ENCODE results near the gene ZBED3.

Gene ZBED3

DNA sequence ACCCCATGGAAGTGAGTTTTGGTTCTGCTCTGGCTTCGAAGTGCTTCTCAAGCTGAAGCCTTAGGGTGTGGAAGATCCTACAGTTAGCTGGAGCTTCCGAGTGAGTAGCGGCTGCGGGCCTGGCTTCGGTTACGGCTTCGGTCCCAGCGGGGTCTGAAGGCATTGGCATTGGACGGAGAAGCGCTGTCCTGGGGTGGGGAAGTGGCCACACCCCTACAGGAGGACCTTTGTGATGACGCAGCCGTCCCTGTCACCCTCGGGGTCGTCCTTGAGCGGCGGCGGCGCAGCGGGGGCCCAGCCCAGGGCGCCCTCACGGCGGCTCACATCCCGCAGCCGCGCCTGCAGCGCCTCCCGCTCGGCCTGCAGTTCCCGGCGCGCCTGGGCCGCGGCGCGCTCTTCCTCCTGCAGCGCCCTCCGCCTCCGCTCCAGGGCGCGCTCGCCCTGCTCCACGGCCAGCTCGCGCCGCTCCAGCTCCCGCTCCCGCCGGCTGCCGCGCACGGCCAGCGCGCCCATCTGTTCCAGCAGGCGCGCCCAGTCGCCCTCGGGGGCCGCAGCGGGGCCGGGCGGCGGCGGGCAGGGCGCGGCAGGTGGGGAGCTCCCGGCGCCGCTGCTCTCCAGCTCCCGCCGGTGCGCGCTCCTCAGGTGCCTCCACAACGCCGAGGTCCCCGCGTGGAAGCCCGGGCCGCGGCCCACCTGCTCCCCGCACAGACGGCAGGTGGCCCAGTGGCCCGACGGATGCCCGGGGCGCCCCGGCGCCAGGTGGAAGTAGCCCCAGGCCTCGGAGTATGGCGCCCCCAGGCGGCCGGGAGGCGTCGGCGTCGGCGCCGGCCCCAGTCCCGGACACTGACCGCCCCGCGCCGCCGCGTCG is 9.9 kb downstream of the ZBED3 start:
- DNase-seq = peak; percentile 48 to 52

DNA sequence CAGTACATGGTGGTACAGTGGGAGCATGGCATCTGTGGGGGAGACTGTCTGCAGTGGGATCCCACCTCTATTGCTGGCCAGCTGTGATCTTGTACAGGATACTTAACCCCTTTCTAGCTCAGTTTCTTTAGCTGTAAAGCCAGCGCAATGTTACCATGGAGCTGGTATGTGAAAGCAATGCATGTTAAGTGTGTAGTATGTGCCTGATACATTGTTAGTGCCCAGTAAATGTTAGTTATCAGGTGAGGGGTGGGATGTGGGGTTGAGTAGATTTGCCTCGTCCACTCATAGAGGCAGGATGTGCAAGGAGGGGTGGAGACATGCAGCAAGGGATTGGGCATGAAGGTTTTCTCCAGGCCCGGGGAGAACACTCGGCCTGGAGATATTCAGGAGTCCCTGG is 12.3 kb downstream of the ZBED3 start:
- DNase-seq = no peak

DNA sequence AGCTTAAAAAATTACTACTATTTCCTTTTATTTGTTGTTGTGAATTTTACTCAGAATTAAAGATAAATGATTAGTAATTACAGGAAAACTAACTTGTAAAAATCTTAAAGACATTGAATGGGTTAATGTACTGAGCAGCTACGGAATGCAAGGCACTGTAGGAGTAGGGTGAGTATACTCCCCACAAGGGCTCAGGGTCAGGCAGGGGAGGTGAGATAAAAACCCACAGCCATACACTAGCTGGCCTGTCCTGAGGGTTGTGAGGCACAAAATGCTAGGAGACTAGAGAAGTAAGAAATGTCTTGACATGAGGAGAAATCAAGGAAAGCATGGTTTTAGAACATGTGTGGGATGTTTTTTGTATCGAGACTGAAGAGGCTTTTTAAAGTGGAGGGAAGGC is 13.4 kb downstream of the ZBED3 start:
- DNase-seq = no peak

DNA sequence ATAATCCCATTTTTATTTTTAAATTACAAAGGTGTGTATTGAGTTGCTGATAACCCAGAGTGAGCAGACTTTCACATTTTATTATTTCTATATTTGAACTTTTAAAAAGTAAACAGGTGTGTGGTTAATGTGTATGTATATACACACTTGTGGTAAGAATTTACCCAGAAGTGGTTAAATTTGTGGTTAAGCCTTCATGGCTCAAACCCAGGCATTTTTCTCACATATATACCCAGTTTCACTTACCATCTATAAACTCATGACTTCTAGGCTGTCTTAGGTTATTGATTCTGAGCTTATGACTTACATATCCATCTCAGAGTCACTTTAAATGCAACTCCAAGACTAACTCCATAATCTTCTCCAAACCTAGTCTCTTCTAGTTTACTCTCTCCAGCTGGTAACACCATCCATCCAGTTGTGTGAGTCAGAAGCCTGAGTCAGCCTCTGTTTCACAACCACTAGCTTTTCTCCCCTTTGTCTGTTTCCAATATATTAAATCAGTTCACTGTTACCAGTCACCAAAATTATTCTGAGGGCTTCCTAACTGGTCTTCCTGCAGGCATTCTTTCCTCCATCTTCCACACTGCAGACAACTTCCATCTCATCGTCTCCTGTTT is 20.2 kb downstream of the ZBED3 start:
- DNase-seq = no peak

DNA sequence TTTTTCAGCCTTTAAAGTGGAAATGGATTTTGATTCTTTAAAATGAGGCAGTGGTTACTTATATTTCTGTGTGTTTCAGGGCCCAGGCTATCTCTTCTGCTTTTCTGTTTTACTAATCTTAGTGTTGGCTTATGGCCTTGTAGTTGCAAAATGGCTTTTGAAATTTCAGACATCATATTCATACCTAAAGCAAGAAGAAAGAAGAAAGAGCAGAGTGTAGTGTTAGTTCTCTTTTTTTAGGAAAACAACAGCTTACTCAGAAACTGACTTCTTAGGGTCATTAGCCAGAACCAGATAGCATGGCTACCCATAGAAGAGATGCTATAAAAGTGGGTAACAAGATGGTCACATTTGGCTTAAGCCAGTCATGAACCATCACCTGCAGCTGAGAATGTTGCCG is 20.9 kb downstream of the ZBED3 start:
- no peak for DNase-seq

DNA sequence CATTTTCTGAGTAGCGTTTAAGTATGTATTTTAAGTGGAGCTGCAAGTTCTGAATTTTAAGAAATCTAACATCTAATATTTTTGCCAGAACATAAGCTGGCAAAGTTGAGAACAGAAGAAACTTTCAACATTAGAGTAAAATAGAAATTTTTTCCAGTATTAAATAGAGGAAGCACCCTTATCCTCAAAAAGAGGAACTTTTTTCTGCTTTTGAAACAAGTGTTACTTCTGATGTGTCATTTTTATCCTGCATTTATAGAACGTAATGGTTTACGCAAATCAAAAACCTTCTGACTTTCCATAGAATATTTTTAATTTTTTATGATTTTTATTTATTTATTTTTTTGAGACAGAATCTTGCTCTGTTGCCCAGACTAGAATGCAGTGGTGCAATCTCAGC is 21.8 kb downstream of the ZBED3 start:
- DNase-seq = no peak

DNA sequence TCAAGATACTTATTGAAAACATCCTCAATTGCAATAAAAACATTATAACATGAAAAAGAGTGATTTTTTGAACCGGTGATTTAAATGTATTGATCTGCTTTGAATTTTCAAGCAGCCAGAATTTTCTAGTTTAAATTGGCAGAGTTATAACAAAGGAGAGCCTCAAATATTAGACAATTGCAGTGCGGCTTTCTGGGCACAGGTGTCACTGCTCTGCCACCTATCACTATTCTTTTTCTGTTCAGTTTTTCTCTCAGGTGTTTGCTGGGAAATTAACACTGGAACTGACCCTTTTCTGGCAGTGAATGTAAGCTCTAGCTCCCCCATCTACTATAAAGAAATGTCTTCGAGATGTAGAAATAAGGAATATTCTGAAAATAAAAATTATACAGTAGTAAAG is 23.0 kb downstream of the ZBED3 start:
- DNase-seq = no peak

DNA sequence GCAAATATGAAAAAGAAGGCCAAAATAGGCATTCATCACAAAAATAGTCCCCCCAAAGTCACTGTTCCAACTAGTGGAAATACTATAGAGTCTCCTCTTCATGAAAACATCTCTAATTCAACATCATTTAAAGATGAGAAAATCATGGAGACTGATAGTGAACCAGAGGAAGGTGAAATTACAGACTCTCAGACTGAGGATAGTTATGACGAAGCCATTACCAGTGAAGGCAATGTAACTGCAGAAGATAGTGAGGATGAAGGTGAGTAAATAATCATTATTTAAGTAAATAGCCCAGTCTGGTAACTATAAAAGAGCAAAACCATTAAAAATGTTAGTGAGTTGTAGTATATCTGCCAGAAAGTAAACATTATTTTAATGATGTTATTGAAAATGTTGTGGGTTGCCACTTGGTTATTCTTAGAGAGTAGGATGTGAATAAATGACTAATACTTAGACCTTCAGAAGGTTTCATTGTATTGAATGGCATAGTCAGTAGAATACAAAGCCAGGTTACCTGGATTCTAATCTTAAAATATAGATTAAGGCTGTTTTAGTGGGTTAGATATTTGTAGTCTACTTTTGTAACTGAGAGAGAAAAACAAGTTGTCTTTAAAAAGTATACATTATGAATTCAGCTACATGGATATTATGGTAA is 40.5 kb downstream of the ZBED3 start:
- DNase-seq = no peak

DNA sequence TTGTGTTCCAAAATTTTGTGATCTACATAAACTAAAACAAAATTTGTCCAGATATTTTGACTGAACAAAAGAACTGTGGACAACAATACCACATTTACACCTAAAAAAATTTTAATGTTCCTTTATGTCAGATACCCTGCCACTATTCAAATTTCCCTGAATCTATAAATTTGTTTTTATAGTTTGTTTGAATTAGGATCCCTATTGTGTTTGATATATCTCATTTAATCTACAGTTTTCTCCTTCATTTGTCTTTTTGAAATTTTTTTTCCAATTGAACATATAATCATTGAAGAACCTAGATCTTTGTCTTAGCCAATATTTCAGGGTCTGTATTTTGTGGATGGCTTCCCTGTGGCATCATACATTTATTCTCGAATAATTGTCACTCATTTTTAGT is 51.1 kb downstream of the ZBED3 start:
- DNase-seq = no peak

DNA sequence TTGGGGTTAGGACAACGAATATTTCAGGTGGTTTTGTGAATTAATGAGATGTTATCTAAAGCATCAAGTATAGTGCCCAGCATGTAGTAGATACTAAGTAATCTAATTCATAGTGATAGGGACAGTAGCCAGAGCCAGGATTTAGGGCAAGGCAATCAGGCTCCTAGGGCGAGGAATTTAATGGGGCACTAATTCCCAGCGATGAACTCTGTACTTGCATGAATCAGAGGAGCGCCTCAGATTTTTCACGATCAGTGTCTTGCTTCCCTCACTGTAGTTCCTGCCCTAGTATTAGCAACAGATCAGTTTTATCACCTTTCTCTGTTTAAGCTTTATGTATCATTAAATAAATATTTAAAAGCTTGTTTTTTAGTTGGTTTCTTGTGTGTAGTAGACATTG is 53.7 kb downstream of the ZBED3 start:
- no peak for DNase-seq

DNA sequence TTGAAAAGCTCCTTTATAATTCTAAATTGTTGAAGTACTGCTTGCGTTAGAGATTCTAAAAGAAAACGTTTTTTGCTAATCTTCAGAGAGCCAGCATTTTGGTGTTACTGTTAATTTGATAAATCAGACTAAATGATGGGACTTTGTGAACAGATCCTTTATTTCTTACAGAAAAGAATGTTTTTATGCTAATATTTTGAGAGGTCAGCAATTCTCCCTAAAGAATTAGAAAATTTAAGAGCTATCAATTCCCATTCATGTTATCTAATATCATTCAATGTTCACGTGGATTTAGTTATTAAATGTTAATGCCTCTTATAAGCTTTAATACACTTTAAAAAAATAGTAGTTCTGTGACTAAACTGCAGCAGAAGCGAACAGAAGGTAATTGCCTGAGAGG is 54.5 kb downstream of the ZBED3 start:
- no peak for DNase-seq

DNA sequence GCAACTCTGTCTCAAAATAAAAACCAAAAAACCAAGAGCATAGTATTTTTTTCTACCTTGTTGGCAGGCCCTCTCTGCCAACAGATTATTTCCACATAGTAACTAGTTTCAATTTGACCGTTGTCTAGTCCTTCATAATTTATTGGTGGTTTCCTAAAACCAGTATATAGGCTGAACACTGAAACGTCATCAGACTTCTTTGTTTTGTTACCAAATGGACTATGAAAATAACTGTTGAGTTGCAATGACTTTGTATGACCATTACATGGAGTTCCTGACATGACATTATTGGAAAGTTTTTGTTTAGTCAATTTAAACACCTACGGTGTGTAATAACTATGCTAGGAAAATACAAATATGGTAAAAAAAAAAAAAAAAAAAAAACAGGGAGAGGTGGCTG is 55.2 kb downstream of the ZBED3 start:
- DNase-seq = no peak

DNA sequence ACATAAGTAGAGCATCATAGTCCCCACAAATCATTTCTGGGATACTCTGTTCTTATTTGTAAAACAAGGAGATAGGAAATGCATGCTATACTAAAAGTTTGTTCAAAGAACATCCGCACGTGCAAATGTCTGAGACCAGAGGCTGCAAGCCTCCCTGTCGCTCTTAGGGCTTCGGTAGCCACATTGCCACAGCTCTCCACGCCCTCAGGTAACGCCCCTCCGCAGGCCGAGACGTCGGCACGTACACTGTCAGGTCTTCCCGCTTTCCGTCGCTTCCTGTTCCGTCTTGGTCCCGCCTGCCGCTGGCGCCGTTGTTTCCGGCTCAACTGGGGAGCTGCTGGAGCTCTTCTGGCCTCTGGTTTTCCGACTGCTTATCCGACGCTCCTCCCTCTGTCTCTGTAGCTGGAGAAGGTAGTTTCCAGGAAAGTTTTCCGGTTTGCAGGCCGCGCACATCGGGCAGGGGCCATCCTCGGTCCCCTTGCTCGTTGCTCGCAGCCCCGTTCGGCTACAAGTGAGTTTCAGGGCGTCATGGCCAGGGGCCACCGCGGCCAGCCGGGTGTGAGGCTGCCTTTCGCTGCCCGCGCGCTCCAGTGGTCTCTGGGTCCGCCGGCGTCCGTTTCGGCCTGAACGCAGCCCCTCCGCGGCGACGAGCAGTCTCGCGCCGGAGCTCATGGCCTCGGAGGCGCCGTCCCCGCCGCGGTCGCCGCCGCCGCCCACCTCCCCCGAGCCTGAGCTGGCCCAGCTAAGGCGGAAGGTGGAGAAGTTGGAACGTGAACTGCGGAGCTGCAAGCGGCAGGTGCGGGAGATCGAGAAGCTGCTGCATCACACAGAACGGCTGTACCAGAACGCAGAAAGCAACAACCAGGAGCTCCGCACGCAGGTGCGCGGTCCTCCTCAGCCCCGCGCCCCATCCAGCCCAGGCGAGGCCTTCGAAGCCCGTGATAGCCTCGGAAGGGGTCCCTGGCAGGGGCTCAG is 56.7 kb downstream of the ZBED3 start, which contains the start of gene AGGF1:
AGGF1 (plus strand) TSS at position 308 of the 975 bp plus-strand sequence; CDS start at position 671, 363 bp downstream.
- peak; percentile 88 to 90 for DNase-seq

DNA sequence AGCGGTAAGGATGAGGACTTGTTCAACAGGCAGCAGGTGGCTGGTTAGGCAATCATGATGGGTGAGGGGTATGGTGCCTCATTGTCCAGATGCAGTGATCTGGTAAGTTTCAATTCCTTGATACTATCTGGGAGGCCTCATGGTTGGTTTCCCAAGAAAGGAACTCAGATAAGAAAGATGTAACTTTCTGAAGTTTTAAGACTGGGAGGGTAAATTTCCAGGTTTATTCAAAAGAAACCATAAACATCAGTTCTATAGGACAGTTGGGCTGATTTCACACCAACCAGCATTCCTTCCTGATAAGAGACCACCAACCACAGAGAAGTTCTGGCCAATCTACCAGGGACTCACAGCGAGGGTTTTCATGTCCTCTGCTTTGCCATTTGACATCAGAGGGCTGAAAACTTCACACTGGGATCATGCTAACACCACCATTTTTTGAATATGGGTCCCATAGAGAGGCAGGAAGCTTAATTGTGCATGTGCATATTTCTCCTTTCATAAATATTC is 57.7 kb downstream of the ZBED3 start:
- no peak for DNase-seq

DNA sequence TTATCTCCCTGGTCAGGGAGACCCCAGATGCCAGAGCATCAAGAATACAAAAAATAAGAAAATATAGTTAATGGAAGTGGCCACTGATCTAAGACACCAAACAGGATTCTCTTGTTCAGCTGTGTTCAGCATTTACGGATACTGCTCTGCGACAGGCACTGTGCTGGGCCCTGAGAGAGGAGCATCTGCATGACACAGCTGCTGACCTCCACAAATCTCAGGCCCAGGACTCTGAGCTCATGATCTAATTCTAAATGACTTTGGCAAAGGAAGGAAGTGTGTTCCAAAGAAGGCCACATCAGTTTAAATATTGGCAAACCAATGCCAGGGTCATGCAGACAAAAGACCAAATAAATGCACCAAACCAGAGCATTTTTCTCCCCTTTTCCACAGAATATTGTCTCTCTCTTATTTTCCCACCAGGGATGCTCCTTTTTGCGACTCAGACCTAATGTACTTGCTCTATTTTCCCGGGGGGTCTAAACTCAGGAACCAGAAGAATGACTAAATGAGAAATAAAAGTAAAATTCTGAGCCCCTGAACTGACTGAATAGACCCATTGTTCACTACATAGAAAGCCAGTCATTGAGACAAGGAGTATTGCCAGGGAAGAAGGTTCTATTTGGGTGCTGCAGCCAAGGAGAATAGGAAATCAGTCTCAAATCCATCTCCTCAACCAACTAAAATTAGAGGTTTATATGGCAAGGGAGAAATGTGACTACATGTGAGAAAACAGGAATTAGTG is 58.3 kb downstream of the ZBED3 start:
- no peak for DNase-seq

DNA sequence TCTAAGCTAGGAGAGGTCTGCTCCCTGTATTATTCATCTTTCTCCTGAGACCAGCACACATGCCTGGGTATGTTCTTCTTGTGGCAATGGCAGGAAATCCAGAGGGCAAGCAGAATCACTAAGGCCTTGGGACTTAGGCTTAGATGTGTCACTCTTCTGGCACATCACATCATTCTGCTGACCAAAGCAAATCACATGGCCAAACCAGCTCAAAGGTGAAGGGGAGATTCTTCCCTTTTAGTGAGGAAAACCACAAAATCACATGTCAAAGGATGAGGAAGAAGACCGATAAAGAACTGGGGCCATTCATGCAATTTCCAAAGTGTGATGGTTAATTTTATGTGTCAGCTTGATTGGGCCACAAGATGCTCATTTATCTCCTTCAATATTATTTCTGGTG is 62.6 kb downstream of the ZBED3 start:
- no peak for DNase-seq

DNA sequence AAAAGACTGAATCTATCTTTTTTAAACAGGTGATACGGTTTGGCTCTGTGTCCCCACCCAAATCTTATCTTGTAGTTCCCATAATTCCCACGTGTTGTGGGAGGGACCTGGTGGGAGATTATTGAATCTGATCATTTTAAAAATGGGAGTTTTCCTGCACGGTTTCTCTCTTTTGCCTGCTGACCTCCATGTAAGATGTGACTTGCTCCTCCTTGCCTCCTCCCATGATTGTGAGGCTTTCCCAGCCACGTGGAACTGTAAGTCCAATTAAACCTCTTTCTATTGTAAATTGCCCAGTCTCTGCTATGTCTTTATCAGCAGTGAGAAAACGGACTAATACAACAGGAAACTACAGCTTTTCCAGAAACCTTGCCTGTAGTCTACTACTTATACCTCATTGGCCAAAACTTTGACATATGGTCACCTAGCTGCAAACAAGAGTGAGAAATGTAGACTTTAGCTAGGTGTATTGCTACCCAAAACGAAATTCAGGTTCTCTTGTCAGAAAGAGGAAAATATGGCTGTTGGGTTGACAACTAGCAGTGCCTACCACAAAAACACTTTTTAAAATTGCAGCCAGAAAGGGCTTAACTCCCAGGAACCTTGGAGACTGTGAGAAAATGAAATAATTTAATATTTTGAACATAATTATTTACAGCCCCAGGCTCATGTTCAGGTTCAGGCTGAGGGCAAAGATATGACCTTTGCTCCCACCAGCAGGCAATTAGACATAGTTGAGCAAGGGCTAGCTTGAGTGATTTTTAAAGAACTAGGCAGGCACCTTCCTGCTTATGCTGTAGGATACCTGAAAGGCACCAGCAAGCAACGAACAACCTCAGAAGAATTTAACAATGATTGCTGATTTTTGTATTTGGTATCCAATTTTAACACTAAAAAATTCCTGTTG is 64.3 kb downstream of the ZBED3 start:
- no peak for DNase-seq
